HFF-Myc (cell line): ENCODE data around the gene SUCLG2.

Experiments used
- DNase-seq: peaks from one replicate; pipeline ENCODE4 v3.0.0-alpha.2; 2011; ENCODE audit warnings: low read depth; ENCODE audit errors: extremely low read depth
- H3K4me3 ChIP-seq: replicated peaks from 2 replicates; pipeline ENCODE4 v1.5.1; 2011; ENCODE audit warnings: low read depth, mild to moderate bottlenecking, control low read depth, low read length
- TF ChIP-seq, protein P1 (sequence below): IDR thresholded peaks from 2 replicates; pipeline ENCODE4 v1.5.1; 2012; ENCODE audit warnings: mild to moderate bottlenecking, low read depth, low read length, control low read depth; ENCODE audit errors: missing control alignments

The SUCLG2 gene

DNA sequence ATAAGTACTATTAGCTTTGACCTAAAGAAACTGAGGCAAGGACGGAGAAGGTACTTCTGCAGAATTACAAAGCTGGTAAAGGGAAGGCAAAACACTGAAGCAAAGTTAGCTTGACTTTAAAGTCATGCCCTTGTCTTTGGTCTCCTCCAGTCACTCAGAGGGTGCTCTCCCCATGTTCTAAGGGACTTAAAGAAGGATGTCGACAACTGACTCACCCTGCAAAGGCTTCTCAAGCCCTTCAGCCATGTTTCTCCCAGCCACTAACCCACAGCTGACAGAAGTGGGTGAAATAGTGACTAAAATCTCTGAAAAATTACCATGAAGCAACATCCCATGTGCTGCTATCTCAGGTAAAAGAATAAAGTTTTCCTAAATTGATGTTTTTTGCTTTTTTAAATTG, 46.4 kb downstream of the SUCLG2 start:
- no peak overlapping the region for H3K4me3 ChIP-seq

DNA sequence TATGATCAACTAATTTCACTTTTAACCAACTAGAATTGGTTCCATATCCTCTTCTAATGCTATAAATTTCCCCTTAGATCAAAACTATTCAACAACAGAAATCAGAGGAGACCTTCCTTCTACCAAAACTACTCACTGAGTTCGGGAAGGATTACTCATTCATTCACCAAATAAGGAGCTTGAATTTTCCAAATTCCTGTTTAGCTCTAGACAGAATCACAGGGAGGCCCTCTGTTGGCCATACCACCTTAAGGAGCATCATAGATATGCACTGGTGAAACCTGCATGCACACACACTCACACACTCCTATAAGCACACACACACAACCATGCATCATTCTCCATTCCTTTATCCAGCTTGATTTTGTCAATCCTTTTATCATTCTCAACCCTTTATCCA, 49.0 kb downstream of the SUCLG2 start:
- H3K4me3 ChIP-seq: no peak overlapping the region
- DNase-seq: peak; percentile 33
- TF ChIP-seq, protein P1, sequence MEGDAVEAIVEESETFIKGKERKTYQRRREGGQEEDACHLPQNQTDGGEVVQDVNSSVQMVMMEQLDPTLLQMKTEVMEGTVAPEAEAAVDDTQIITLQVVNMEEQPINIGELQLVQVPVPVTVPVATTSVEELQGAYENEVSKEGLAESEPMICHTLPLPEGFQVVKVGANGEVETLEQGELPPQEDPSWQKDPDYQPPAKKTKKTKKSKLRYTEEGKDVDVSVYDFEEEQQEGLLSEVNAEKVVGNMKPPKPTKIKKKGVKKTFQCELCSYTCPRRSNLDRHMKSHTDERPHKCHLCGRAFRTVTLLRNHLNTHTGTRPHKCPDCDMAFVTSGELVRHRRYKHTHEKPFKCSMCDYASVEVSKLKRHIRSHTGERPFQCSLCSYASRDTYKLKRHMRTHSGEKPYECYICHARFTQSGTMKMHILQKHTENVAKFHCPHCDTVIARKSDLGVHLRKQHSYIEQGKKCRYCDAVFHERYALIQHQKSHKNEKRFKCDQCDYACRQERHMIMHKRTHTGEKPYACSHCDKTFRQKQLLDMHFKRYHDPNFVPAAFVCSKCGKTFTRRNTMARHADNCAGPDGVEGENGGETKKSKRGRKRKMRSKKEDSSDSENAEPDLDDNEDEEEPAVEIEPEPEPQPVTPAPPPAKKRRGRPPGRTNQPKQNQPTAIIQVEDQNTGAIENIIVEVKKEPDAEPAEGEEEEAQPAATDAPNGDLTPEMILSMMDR: peak; percentile 36

More for the DNA sequence above, 46.4 kb downstream of the SUCLG2 start:
- DNase-seq: no peak
- TF ChIP-seq, protein P1: no peak

GRCh38 chr3:67602816-67603215, 51.6 kb downstream of the SUCLG2 start:
- no peak overlapping the region for H3K4me3 ChIP-seq
- TF ChIP-seq, protein P1: no peak
- DNase-seq: no peak

GRCh38 chr3:67601919-67602608, 52.3 kb downstream of the SUCLG2 start:
- TF ChIP-seq, protein P1: no peak
- H3K4me3 ChIP-seq: no peak overlapping the region
- no peak for DNase-seq

GRCh38 chr3:67601385-67601784, 53.0 kb downstream of the SUCLG2 start:
- H3K4me3 ChIP-seq: no peak overlapping the region
- DNase-seq: no peak
- TF ChIP-seq, protein P1: no peak

DNA sequence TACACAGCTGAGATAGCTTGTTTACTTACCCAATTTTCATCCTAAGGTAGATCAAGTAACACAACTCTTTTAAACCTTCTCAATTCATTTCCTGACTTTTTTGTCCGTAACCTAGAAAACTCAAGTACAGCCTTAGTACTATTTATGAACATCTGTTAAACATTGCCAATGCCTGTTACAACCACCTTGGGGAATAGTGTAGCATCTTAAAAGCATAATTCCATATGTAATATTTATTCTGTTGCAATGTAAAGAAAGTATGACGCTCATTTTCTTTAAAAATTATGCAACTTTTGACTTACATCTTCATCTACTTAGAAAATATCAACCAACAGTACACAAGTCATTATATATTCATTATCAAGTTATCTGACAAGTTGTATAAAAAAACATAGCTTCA, 54.6 kb downstream of the SUCLG2 start:
- no peak for DNase-seq
- H3K4me3 ChIP-seq: no peak overlapping the region
- TF ChIP-seq, protein P1: no peak
